ENCODE data around the gene TCAIM. TPM values are rescaled to one million over a fixed set of nuclear protein-coding genes. Genes with fewer than 3 reads are reported as not detected.

TCAIM gene
- total RNA-seq, 2 experiments from 2014 or later = 2.9 to 4.2 TPM

- no peaks in the 10 kb centered on the region for H3K9me3 ChIP-seq (ENCODE audit: control insufficient read depth in 1 of 2, insufficient read depth in 1 of 2, low read length in 2 of 2)
- no peaks in the 10 kb centered on the region for H3K9me3 Mint-ChIP-seq
- DNase-seq (no peak), ATAC-seq (ENCODE audit: poor library complexity) (no peak)
- intact Hi-C loops (cut with DNase I, micrococcal nuclease) = no loop called here
- no peaks in the 10 kb centered on the region for H3K4me1 ChIP-seq (ENCODE audit: insufficient read depth, low read length)
- no peaks in the 10 kb centered on the region for H3K36me3 ChIP-seq (ENCODE audit: insufficient read depth, low read length)
- ChIA-PET POLR2A (no interaction called here), CTCF (no interaction called here)
- no peak overlapping the region for H3K27ac ChIP-seq (ENCODE audit: low read depth in 1 of 2, low read length in 2 of 2)
- no peak overlapping the region for H3K27ac Mint-ChIP-seq
- no peak overlapping the region for H3K4me3 Mint-ChIP-seq
- H3K36me3 Mint-ChIP-seq (ENCODE audit: low read depth) = no peaks in the 10 kb centered on the region
- no peaks in the 10 kb centered on the region for H3K27me3 Mint-ChIP-seq
- H3K27me3 ChIP-seq (ENCODE audit: control insufficient read depth in 1 of 2, insufficient read depth in 2 of 2, low read length in 2 of 2) = no peaks in the 10 kb centered on the region
- H3K4me3 ChIP-seq (ENCODE audit: low read length) = no peak overlapping the region
- TF ChIP-seq CTCF (IDR thresholded peaks at IDR 0.05) = no peak
- no peaks in the 10 kb centered on the region for H3K4me1 Mint-ChIP-seq (ENCODE audit: low read depth)
These were observed 89.1 kb downstream of the TCAIM start for GRCh38 chr3:44427683-44428082.

- Mint-ChIP-seq H3K27me3 (no peaks in the 10 kb centered on the region), H3K4me3 (no peak overlapping the region), H3K36me3 (ENCODE audit: low read depth) (no peaks in the 10 kb centered on the region), H3K27ac (no peak overlapping the region), H3K9me3 (no peaks in the 10 kb centered on the region), H3K4me1 (ENCODE audit: low read depth) (no peaks in the 10 kb centered on the region)
- no peak overlapping the region for H3K27ac ChIP-seq (ENCODE audit: low read depth in 1 of 2, low read length in 2 of 2)
- TF ChIP-seq CTCF (IDR thresholded peaks at IDR 0.05) = no peak
- intact Hi-C loops (cut with DNase I, micrococcal nuclease) = no loop called here
- H3K9me3 ChIP-seq (ENCODE audit: control insufficient read depth in 1 of 2, insufficient read depth in 1 of 2, low read length in 2 of 2) = no peaks in the 10 kb centered on the region
- no peaks in the 10 kb centered on the region for H3K27me3 ChIP-seq (ENCODE audit: control insufficient read depth in 1 of 2, insufficient read depth in 2 of 2, low read length in 2 of 2)
- H3K36me3 ChIP-seq (ENCODE audit: insufficient read depth, low read length) = no peaks in the 10 kb centered on the region
- ChIA-PET CTCF (no interaction called here), POLR2A (no interaction called here)
- DNase-seq (no peak), ATAC-seq (ENCODE audit: poor library complexity) (no peak)
- H3K4me3 ChIP-seq (ENCODE audit: low read length) = no peak overlapping the region
- H3K4me1 ChIP-seq (ENCODE audit: insufficient read depth, low read length) = no peaks in the 10 kb centered on the region
These were observed 90.3 kb downstream of the TCAIM start for GRCh38 chr3:44428910-44429309.

- Histone ChIP-seq H3K36me3 (ENCODE audit: insufficient read depth, low read length) (no peaks in the 10 kb centered on the region), H3K27me3 (ENCODE audit: control insufficient read depth in 1 of 2, insufficient read depth in 2 of 2, low read length in 2 of 2) (no peaks in the 10 kb centered on the region), H3K4me3 (ENCODE audit: low read length) (no peak overlapping the region), H3K4me1 (ENCODE audit: insufficient read depth, low read length) (no peaks in the 10 kb centered on the region), H3K9me3 (ENCODE audit: control insufficient read depth in 1 of 2, insufficient read depth in 1 of 2, low read length in 2 of 2) (no peaks in the 10 kb centered on the region), H3K27ac (ENCODE audit: low read depth in 1 of 2, low read length in 2 of 2) (no peak overlapping the region)
- Mint-ChIP-seq H3K4me3 (no peak overlapping the region), H3K9me3 (no peaks in the 10 kb centered on the region), H3K4me1 (ENCODE audit: low read depth) (no peaks in the 10 kb centered on the region), H3K36me3 (ENCODE audit: low read depth) (no peaks in the 10 kb centered on the region), H3K27ac (no peak overlapping the region), H3K27me3 (no peaks in the 10 kb centered on the region)
- ATAC-seq (ENCODE audit: poor library complexity) (no peak), DNase-seq (no peak)
- ChIA-PET CTCF (no interaction called here), POLR2A (interaction anchor here (1.4 kb wide), 1 partner anchor 10 kb away, joined by 3 read pairs; no protein-coding TSS in a partner anchor)
- no peak for TF ChIP-seq CTCF (IDR thresholded peaks at IDR 0.05)
- intact Hi-C loops (cut with DNase I, micrococcal nuclease) = no loop called here
These were observed 90.9 kb downstream of the TCAIM start for GRCh38 chr3:44429459-44429858.

All from CD4-positive, alpha-beta T cell (primary cell).